CD4-positive, alpha-beta T cell (primary cell): Measurements from ENCODE around the gene ANKRD39. TPM values are rescaled to one million over a fixed set of nuclear protein-coding genes. Genes with fewer than 3 reads are reported as not detected.

Source experiments
- ATAC-seq: fragments of 200-7000 bp; cut with Tn5 transposase; one replicate; pipeline ENCODE4 v1.10.0; 2022; ENCODE audit warnings: mild to moderate bottlenecking; ENCODE audit not compliant: poor library complexity
- CTCF ChIA-PET: fragments of 350-600 bp; sonication (Branson Sonifier 250); formaldehyde crosslinking; loops from one replicate; lab custom pipeline; 2021; ENCODE audit warnings: antibody characterized with exemption, inconsistent platforms; lab: Charles Lee
- POLR2A ChIA-PET: fragments of 350-600 bp; sonication (Branson Sonifier 250); formaldehyde crosslinking; loops from one replicate; lab custom pipeline; 2021; ENCODE audit warnings: antibody characterized with exemption, inconsistent platforms; lab: Charles Lee
- DNase-seq, 14 experiments: peaks; one replicate each; pipeline ENCODE4 v3.0.0-alpha.2; 2013 to 2020; ENCODE audit warnings: mixed read lengths in 2 of 14
- H3K27ac ChIP-seq, 2 donors: one replicate each; pipeline versions ENCODE4 v1.5.1 to v1.7.0; 2013; ENCODE audit warnings: low read length in 2 of 2, low read depth in 1 of 2, mild to moderate bottlenecking in 1 of 2
- H3K27me3 ChIP-seq, 2 experiments: 1 replicate in 1 of 2; 2 replicates in 1 of 2; pipeline versions ENCODE4 v1.6.1 to v1.7.0; 2013; ENCODE audit warnings: low read length in 2 of 2, control low read depth in 1 of 2, mild to moderate bottlenecking in 1 of 2, moderate library complexity in 1 of 2; ENCODE audit not compliant: insufficient read depth in 2 of 2, control insufficient read depth in 1 of 2
- H3K36me3 ChIP-seq: one replicate; pipeline ENCODE4 v1.6.1; 2013; ENCODE audit warnings: low read length, control low read depth; ENCODE audit not compliant: insufficient read depth
- H3K4me1 ChIP-seq: one replicate; pipeline ENCODE4 v1.6.1; 2013; ENCODE audit warnings: low read length, control low read depth; ENCODE audit not compliant: insufficient read depth
- H3K4me3 ChIP-seq: one replicate; pipeline ENCODE4 v1.5.1; 2013; ENCODE audit warnings: mild to moderate bottlenecking, low read length, moderate library complexity
- H3K9me3 ChIP-seq, 2 experiments: 1 replicate in 1 of 2; 2 replicates in 1 of 2; pipeline versions ENCODE4 v1.6.1 to v1.7.0; 2013; ENCODE audit warnings: low read length in 2 of 2, mild to moderate bottlenecking in 2 of 2, control low read depth in 1 of 2, moderate library complexity in 1 of 2; ENCODE audit not compliant: control insufficient read depth in 1 of 2, insufficient read depth in 1 of 2
- H3K27ac Mint-ChIP-seq: one replicate; pipeline ENCODE4 v1.8.0; 2020; ENCODE audit warnings: mixed read lengths
- H3K27me3 Mint-ChIP-seq: one replicate; pipeline ENCODE4 v1.8.0; 2021; ENCODE audit warnings: mixed read lengths
- H3K36me3 Mint-ChIP-seq: one replicate; pipeline ENCODE4 v1.8.0; 2021; ENCODE audit warnings: low read depth, mixed read lengths
- H3K4me1 Mint-ChIP-seq: one replicate; pipeline ENCODE4 v1.8.0; 2021; ENCODE audit warnings: low read depth, mixed read lengths
- H3K4me3 Mint-ChIP-seq: one replicate; pipeline ENCODE4 v1.8.0; 2020; ENCODE audit warnings: mild to moderate bottlenecking, mixed read lengths
- H3K9me3 Mint-ChIP-seq: one replicate; pipeline ENCODE4 v1.8.0; 2020; ENCODE audit warnings: mixed read lengths
- intact Hi-C, 2 experiments: fragments of 100-400 bp; cut with DNase I in 1 of 2; cut with micrococcal nuclease in 1 of 2; formaldehyde crosslinking; loops; one replicate each; pipeline versions ENCODE4 v1.15.1 to v1.9.0; 2023 to 2025; cut with DNase I, micrococcal nuclease
- total RNA-seq, 174 experiments: library from RNA in 2 of 174; stranded (reverse) in 2 of 174; gene quantifications; one replicate each; pipeline ENCODE4 v1.2.3 and lab custom pipeline; 2021 to 2026
- TF ChIP-seq, protein P1 (sequence below): fragments of 200-600 bp; IDR thresholded peaks from one replicate; pipeline ENCODE4 v1.8.0; 2022; ENCODE audit warnings: antibody characterized with exemption, mild to moderate bottlenecking

ANKRD39 gene
- total RNA-seq, 2 experiments from 2014 or later: 17.2 to 18.3 TPM

DNA sequence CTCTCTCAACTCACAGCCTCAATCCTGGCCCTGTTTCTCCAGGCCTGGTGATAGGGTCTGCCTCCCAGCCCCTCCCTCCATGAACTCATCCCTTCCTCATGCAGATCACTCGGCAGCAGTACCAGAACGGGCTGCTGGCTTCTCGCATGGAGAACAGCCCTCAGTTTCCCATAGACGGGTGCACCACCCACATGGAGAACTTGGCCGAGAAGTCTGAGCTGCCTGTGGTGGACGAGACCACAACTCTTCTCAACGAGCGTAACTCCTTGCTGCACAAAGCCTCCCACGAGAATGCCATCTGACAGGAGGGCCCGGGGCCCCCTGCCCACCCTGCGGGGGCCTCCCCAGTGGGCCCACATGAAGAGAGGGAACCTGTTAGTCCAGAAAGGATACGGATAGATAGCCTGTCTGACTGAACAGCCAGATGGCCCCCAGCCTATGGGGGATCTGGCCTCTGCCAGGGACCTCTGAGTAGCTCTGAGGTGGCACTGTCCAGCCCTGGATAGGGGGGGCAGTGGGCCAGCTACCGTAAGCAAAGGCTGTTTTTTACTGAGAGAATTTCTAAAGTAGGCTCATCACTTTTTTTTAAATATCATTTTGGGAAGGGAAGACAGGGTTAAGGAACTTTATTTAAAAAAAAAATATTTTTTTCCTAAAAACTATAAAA, 48.5 kb downstream of the ANKRD39 start:
- peaks cover 34% of the 10 kb centered on the region for H3K4me1 Mint-ChIP-seq

GRCh38 chr2:96808176-96808837, 49.5 kb downstream of the ANKRD39 start:
- Mint-ChIP-seq H3K27ac (peak overlapping the region; percentile 92), H3K4me3 (peak overlapping the region; percentile 45), H3K4me1 (peaks cover 31% of the 10 kb centered on the region), H3K36me3 (peaks cover 7% of the 10 kb centered on the region), H3K27me3 (no peaks in the 10 kb centered on the region), H3K9me3 (no peaks in the 10 kb centered on the region)
- ChIA-PET POLR2A (interaction anchor here (2.9 kb wide), 1 partner anchor 8 kb away, joined by 50 read pairs; the partner anchor contains the start of gene CNNM3), CTCF (interaction anchor here (1.8 kb wide), 1 partner anchor 7 kb away, joined by 6 read pairs; the partner anchor contains the start of gene CNNM3)
- Histone ChIP-seq H3K27me3 (no peaks in the 10 kb centered on the region), H3K36me3 (peaks cover 5% of the 10 kb centered on the region), H3K27ac (no peak overlapping the region), H3K4me1 (peaks cover 24% of the 10 kb centered on the region), H3K9me3 (no peaks in the 10 kb centered on the region), H3K4me3 (no peak overlapping the region)
- ATAC-seq: no peak
- intact Hi-C loops: no loop called here
- DNase-seq: no peak
- TF ChIP-seq, protein P1, sequence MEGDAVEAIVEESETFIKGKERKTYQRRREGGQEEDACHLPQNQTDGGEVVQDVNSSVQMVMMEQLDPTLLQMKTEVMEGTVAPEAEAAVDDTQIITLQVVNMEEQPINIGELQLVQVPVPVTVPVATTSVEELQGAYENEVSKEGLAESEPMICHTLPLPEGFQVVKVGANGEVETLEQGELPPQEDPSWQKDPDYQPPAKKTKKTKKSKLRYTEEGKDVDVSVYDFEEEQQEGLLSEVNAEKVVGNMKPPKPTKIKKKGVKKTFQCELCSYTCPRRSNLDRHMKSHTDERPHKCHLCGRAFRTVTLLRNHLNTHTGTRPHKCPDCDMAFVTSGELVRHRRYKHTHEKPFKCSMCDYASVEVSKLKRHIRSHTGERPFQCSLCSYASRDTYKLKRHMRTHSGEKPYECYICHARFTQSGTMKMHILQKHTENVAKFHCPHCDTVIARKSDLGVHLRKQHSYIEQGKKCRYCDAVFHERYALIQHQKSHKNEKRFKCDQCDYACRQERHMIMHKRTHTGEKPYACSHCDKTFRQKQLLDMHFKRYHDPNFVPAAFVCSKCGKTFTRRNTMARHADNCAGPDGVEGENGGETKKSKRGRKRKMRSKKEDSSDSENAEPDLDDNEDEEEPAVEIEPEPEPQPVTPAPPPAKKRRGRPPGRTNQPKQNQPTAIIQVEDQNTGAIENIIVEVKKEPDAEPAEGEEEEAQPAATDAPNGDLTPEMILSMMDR: no peak

More for the DNA sequence above, 48.5 kb downstream of the ANKRD39 start:
- no peaks in the 10 kb centered on the region for H3K27me3 Mint-ChIP-seq
- POLR2A ChIA-PET: no interaction called here
- Histone ChIP-seq H3K4me1 (peaks cover 24% of the 10 kb centered on the region), H3K27me3 (no peaks in the 10 kb centered on the region), H3K9me3 (no peaks in the 10 kb centered on the region), H3K36me3 (peaks cover 5% of the 10 kb centered on the region), H3K4me3 (no peak overlapping the region), H3K27ac (no peak overlapping the region)
- CTCF ChIA-PET: interaction anchor here (1.9 kb wide), 1 partner anchor 49 kb away, joined by 6 read pairs; the partner anchor contains the start of gene ANKRD39
- H3K4me3 Mint-ChIP-seq: no peak overlapping the region
- TF ChIP-seq, protein P1: no peak
- intact Hi-C loops: no loop called here
- H3K27ac Mint-ChIP-seq: no peak overlapping the region
- no peak for ATAC-seq
- H3K36me3 Mint-ChIP-seq: peaks cover 7% of the 10 kb centered on the region
- no peaks in the 10 kb centered on the region for H3K9me3 Mint-ChIP-seq
- no peak for DNase-seq

- Histone ChIP-seq H3K9me3 (no peaks in the 10 kb centered on the region), H3K27me3 (no peaks in the 10 kb centered on the region), H3K27ac (peak overlapping the region; percentile 32 to 57), H3K36me3 (peaks cover 5% of the 10 kb centered on the region), H3K4me1 (peaks cover 31% of the 10 kb centered on the region), H3K4me3 (peak overlapping the region; percentile 17)
- no peaks in the 10 kb centered on the region for H3K9me3 Mint-ChIP-seq
- H3K27ac Mint-ChIP-seq: peak overlapping the region; percentile 92
- no peaks in the 10 kb centered on the region for H3K27me3 Mint-ChIP-seq
- POLR2A ChIA-PET: interaction anchor here (1.0 to 2.9 kb wide), 9 partner anchors 10 to 270 kb away, joined by 4 to 50 read pairs (median 6); partner anchors contain the start of genes ANKRD39 and CNNM3
- TF ChIP-seq, protein P1: no peak
- H3K36me3 Mint-ChIP-seq: peaks cover 7% of the 10 kb centered on the region
- intact Hi-C loops: no loop called here
- H3K4me1 Mint-ChIP-seq: peaks cover 23% of the 10 kb centered on the region
- CTCF ChIA-PET: interaction anchor here (1.4 to 1.8 kb wide), 2 partner anchors 9 to 51 kb away, joined by 4 to 6 read pairs; partner anchors contain the start of genes ANKRD39 and CNNM3
- DNase-seq (no peak), ATAC-seq (no peak)
- peak overlapping the region; percentile 84 for H3K4me3 Mint-ChIP-seq
Measured at GRCh38 chr2:96807127-96807471, 50.7 kb downstream of the ANKRD39 start.
